ENCODE measurements around the gene CASZ1. TPM values are rescaled to one million over a fixed set of nuclear protein-coding genes. Genes with fewer than 3 reads are reported as not detected.

The CASZ1 gene
- total RNA-seq, 1 experiment from 2014 or later: 15.2 TPM

DNA sequence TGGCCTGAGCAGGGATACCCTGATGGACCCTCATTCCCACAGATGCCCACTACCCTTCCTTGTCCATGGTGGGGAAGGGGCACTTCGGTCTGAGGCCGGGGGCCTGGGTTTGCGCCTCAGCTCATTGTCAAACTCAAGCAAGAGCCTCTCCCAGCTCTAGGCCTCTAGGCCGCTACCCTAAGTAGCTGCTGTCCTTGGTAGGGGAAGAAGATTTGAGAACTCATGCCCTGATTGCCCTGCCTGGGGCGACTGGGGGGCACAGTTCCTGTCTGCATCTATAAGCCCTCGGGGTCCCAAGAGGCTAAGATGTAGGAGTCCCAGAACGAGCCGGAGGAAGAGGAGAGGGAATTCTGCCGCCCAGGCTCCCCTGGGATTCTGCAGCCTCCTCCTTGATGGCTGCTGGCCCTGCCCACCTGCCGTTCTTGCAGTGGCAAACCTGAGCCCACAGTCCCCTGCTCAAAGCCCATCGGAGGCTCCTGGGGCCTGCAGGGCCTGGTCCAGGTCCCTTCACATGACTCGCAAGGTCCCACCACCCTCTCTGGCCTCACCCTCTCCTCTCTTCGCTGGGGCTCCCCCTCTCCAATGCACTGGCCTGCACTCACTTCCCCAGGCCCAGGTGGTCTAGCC lies 20.4 kb upstream of the CASZ1 start:
- Histone ChIP-seq H3K9me2 (ENCODE audit: insufficient read depth) (no peaks in the 10 kb centered on the region), H3F3A (ENCODE audit: insufficient read depth, low read depth) (no peaks in the 10 kb centered on the region), H4K20me1 (ENCODE audit: insufficient read depth) (no peaks in the 10 kb centered on the region), H3K4me1 (replicated peaks; ENCODE audit: insufficient read depth) (no peaks in the 10 kb centered on the region), H3K36me3 (ENCODE audit: low read depth) (no peaks in the 10 kb centered on the region), H3K9me3 (ENCODE audit: insufficient read depth, low read depth) (no peaks in the 10 kb centered on the region), H3K79me2 (ENCODE audit: low read depth) (no peaks in the 10 kb centered on the region), H2AFZ (no peak overlapping the region), H3K27ac (no peak overlapping the region), H3K4me2 (no peak overlapping the region), H3K27me3 (ENCODE audit: insufficient read depth, low read depth) (no peaks in the 10 kb centered on the region), H3K4me3 (no peak overlapping the region)
- BruUV-seq (replicated peaks): no TSS peak
- ChIA-PET POLR2A (ENCODE audit: unreplicated experiment) (no interaction called here), CTCF (interaction anchor here (0.6 to 0.7 kb wide), 2 partner anchors 22 to 73 kb away, joined by 4 to 15 read pairs; no protein-coding TSS in a partner anchor)
- intact Hi-C loops (cut with micrococcal nuclease; ENCODE audit: unreplicated experiment): no loop called here
- no peak for DNase-seq
- TF ChIP-seq EZH2 (IDR thresholded peaks at IDR 0.05; ENCODE audit: low read depth): no peak
- TF ChIP-seq, protein P1, sequence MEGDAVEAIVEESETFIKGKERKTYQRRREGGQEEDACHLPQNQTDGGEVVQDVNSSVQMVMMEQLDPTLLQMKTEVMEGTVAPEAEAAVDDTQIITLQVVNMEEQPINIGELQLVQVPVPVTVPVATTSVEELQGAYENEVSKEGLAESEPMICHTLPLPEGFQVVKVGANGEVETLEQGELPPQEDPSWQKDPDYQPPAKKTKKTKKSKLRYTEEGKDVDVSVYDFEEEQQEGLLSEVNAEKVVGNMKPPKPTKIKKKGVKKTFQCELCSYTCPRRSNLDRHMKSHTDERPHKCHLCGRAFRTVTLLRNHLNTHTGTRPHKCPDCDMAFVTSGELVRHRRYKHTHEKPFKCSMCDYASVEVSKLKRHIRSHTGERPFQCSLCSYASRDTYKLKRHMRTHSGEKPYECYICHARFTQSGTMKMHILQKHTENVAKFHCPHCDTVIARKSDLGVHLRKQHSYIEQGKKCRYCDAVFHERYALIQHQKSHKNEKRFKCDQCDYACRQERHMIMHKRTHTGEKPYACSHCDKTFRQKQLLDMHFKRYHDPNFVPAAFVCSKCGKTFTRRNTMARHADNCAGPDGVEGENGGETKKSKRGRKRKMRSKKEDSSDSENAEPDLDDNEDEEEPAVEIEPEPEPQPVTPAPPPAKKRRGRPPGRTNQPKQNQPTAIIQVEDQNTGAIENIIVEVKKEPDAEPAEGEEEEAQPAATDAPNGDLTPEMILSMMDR (conservative IDR thresholded peaks at IDR 0.05): no peak

DNA sequence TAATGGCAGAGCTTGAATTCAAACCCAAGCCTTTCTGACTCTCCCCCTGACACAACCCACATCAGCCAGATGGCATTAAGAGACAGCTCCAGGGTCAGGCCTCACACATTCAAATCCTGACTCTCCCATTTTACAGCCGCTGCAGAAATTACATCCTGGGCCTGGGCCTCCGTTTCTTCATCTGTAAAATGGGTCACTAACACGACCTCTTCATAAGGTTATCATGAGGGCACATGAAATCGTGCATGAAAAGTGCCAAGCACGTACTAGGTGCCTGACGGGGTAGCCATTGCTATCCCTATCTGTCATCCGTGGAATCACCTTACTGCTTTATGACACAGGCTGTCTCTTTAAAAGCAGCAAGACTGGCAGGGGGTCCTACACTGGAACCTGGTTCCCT lies 19.8 kb upstream of the CASZ1 start:
- no peaks in the 10 kb centered on the region for H3K9me3 ChIP-seq (ENCODE audit: insufficient read depth, low read depth)
- DNase-seq: no peak
- no peaks in the 10 kb centered on the region for H3K27me3 ChIP-seq (ENCODE audit: insufficient read depth, low read depth)
- TF ChIP-seq, protein P1 (conservative IDR thresholded peaks at IDR 0.05): no peak
- TF ChIP-seq EZH2 (IDR thresholded peaks at IDR 0.05; ENCODE audit: low read depth): no peak
- ChIA-PET CTCF (interaction anchor here (0.6 kb wide), 1 partner anchor 21 kb away, joined by 4 read pairs; no protein-coding TSS in a partner anchor), POLR2A (ENCODE audit: unreplicated experiment) (no interaction called here)
- H3K36me3 ChIP-seq (ENCODE audit: low read depth): no peaks in the 10 kb centered on the region
- no peaks in the 10 kb centered on the region for H3K79me2 ChIP-seq (ENCODE audit: low read depth)
- no peaks in the 10 kb centered on the region for H3K9me2 ChIP-seq (ENCODE audit: insufficient read depth)
- H2AFZ ChIP-seq: no peak overlapping the region
- no peak overlapping the region for H3K27ac ChIP-seq
- no peaks in the 10 kb centered on the region for H3K4me1 ChIP-seq (replicated peaks; ENCODE audit: insufficient read depth)
- no peak overlapping the region for H3K4me3 ChIP-seq
- intact Hi-C loops (cut with micrococcal nuclease; ENCODE audit: unreplicated experiment): no loop called here
- H3K4me2 ChIP-seq: no peak overlapping the region
- no TSS peak for BruUV-seq (replicated peaks)
- no peaks in the 10 kb centered on the region for H3F3A ChIP-seq (ENCODE audit: insufficient read depth, low read depth)
- no peaks in the 10 kb centered on the region for H4K20me1 ChIP-seq (ENCODE audit: insufficient read depth)

DNA sequence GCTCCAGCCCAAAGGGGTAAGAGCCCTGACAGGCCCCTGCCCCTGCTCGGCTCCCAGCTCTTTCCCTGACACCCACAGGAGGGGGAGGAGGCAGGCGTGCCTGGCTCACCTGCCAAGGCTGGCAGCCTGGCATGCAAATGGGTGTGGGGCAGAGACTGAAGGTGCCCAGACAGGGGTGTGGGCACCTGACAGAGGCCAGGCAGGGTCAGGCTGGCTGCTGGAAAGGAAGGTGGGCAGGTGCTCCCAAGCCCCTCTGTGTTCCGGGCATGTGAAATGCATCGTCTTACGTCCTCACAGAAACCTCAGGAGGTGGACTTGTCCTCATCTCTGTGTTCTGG lies 19.4 kb upstream of the CASZ1 start:
- DNase-seq: no peak
- Histone ChIP-seq H2AFZ (no peak overlapping the region), H3K27ac (no peak overlapping the region), H3K9me2 (ENCODE audit: insufficient read depth) (no peaks in the 10 kb centered on the region), H3K36me3 (ENCODE audit: low read depth) (no peaks in the 10 kb centered on the region), H3F3A (ENCODE audit: insufficient read depth, low read depth) (no peaks in the 10 kb centered on the region), H4K20me1 (ENCODE audit: insufficient read depth) (no peaks in the 10 kb centered on the region), H3K4me1 (replicated peaks; ENCODE audit: insufficient read depth) (no peaks in the 10 kb centered on the region), H3K79me2 (ENCODE audit: low read depth) (no peaks in the 10 kb centered on the region), H3K9me3 (ENCODE audit: insufficient read depth, low read depth) (no peaks in the 10 kb centered on the region), H3K27me3 (ENCODE audit: insufficient read depth, low read depth) (no peaks in the 10 kb centered on the region), H3K4me2 (no peak overlapping the region), H3K4me3 (no peak overlapping the region)
- CTCF ChIA-PET: no interaction called here
- POLR2A ChIA-PET (ENCODE audit: unreplicated experiment): no interaction called here
- BruUV-seq (replicated peaks): no TSS peak
- intact Hi-C loops (cut with micrococcal nuclease; ENCODE audit: unreplicated experiment): no loop called here
- TF ChIP-seq, protein P1 (conservative IDR thresholded peaks at IDR 0.05): no peak
- no peak for TF ChIP-seq EZH2 (IDR thresholded peaks at IDR 0.05; ENCODE audit: low read depth)

Measured in PC-9 (cell line).